ENCODE data around the gene EHD4. TPM values are rescaled to one million over a fixed set of nuclear protein-coding genes. Genes with fewer than 3 reads are reported as not detected.

The EHD4 gene
- total RNA-seq, 1 donor from 2014 or later, result 42.6 TPM

GRCh38 chr15:41856262-41856661 is 116.1 kb downstream of the EHD4 start:
- Mint-ChIP-seq H3K27ac (no peak overlapping the region), H3K4me3 (no peak overlapping the region), H3K27me3 (no peaks in the 10 kb centered on the region), H3K9me3 (no peaks in the 10 kb centered on the region), H3K4me1 (no peaks in the 10 kb centered on the region), H3K36me3 (ENCODE audit: low read depth) (no peaks in the 10 kb centered on the region)
- POLR2A ChIA-PET, result no interaction called here
- CTCF ChIA-PET, result no interaction called here
- ATAC-seq (ENCODE audit: low read depth), result no peak
- TF ChIP-seq CTCF (IDR thresholded peaks at IDR 0.05), result no peak
- intact Hi-C loops (cut with micrococcal nuclease), result no loop called here
- DNase-seq, result no peak

GRCh38 chr15:41855261-41855961 is 116.9 kb downstream of the EHD4 start:
- Mint-ChIP-seq H3K27me3 (no peaks in the 10 kb centered on the region), H3K9me3 (no peaks in the 10 kb centered on the region), H3K4me3 (no peak overlapping the region), H3K36me3 (ENCODE audit: low read depth) (no peaks in the 10 kb centered on the region), H3K4me1 (peaks cover 4% of the 10 kb centered on the region), H3K27ac (no peak overlapping the region)
- intact Hi-C loops (cut with micrococcal nuclease), result no loop called here
- TF ChIP-seq CTCF (IDR thresholded peaks at IDR 0.05), result no peak
- ATAC-seq (ENCODE audit: low read depth), result no peak
- ChIA-PET POLR2A (no interaction called here), CTCF (no interaction called here)
- no peak for DNase-seq

- ChIA-PET CTCF (no interaction called here), POLR2A (no interaction called here)
- Mint-ChIP-seq H3K27me3 (no peaks in the 10 kb centered on the region), H3K4me3 (no peak overlapping the region), H3K36me3 (ENCODE audit: low read depth) (no peaks in the 10 kb centered on the region), H3K9me3 (no peaks in the 10 kb centered on the region), H3K27ac (no peak overlapping the region), H3K4me1 (peaks cover 4% of the 10 kb centered on the region)
- no peak for DNase-seq
- ATAC-seq (ENCODE audit: low read depth), result no peak
- no peak for TF ChIP-seq CTCF (IDR thresholded peaks at IDR 0.05)
- intact Hi-C loops (cut with micrococcal nuclease), result no loop called here
Observed at GRCh38 chr15:41854443-41854842, 117.9 kb downstream of the EHD4 start.

- ChIA-PET POLR2A (interaction anchor here (0.5 kb wide), 1 partner anchor 926 kb away, joined by 4 read pairs; no protein-coding TSS in a partner anchor), CTCF (no interaction called here)
- Mint-ChIP-seq H3K36me3 (ENCODE audit: low read depth) (no peaks in the 10 kb centered on the region), H3K9me3 (no peaks in the 10 kb centered on the region), H3K27me3 (no peaks in the 10 kb centered on the region), H3K27ac (no peak overlapping the region), H3K4me3 (no peak overlapping the region), H3K4me1 (peaks cover 4% of the 10 kb centered on the region)
- intact Hi-C loops (cut with micrococcal nuclease), result no loop called here
- ATAC-seq (ENCODE audit: low read depth) (no peak), DNase-seq (no peak)
- no peak for TF ChIP-seq CTCF (IDR thresholded peaks at IDR 0.05)
Observed at GRCh38 chr15:41853831-41854230, 118.5 kb downstream of the EHD4 start.

GRCh38 chr15:41852736-41853590 is 119.4 kb downstream of the EHD4 start:
- no peak for TF ChIP-seq CTCF (IDR thresholded peaks at IDR 0.05)
- Mint-ChIP-seq H3K4me1 (peaks cover 4% of the 10 kb centered on the region), H3K27ac (no peak overlapping the region), H3K27me3 (no peaks in the 10 kb centered on the region), H3K9me3 (no peaks in the 10 kb centered on the region), H3K4me3 (no peak overlapping the region), H3K36me3 (ENCODE audit: low read depth) (peaks cover 7% of the 10 kb centered on the region)
- intact Hi-C loops (cut with micrococcal nuclease), result no loop called here
- ChIA-PET CTCF (interaction anchor here (1.4 kb wide), 1 partner anchor 52 kb away, joined by 4 read pairs; no protein-coding TSS in a partner anchor), POLR2A (interaction anchor here (0.5 kb wide), 1 partner anchor 926 kb away, joined by 4 read pairs; no protein-coding TSS in a partner anchor)
- ATAC-seq (ENCODE audit: low read depth) (no peak), DNase-seq (no peak)
